HepG2 (cell line): ENCODE results near the gene B3GNT9. TPM values are rescaled to one million over a fixed set of nuclear protein-coding genes. Genes with fewer than 3 reads are reported as not detected.

Source experiments
- ARID3A ChIP-seq: IDR thresholded peaks from 2 replicates; pipeline ENCODE4 v1.6.1; 2012; ENCODE audit warnings: low read depth, low read length, improper control_type of control experiment
- CCDC6 ChIP-seq: sonication (generic); formaldehyde crosslinking; IDR thresholded peaks from 2 replicates; pipeline ENCODE4 v1.8.1; 2022; ENCODE audit warnings: mild to moderate bottlenecking, missing genetic modification reagents, moderate library complexity
- DMTF1 ChIP-seq: sonication (generic); formaldehyde crosslinking; IDR thresholded peaks from 2 replicates; pipeline ENCODE4 v1.4.0; 2020; ENCODE audit warnings: mild to moderate bottlenecking, missing genetic modification reagents
- DRAP1 ChIP-seq: IDR thresholded peaks from 2 replicates; pipeline ENCODE4 v1.6.1; 2016; ENCODE audit warnings: missing genetic modification reagents, missing compliant biosample characterization
- ETV6 ChIP-seq: sonication (generic); formaldehyde crosslinking; conservative IDR thresholded peaks from 2 replicates; pipeline ENCODE4 v1.4.0; 2020; ENCODE audit warnings: missing genetic modification reagents
- FOXP4 ChIP-seq: sonication (generic); formaldehyde crosslinking; IDR thresholded peaks from 2 replicates; pipeline ENCODE4 v1.4.0; 2020; ENCODE audit warnings: missing genetic modification reagents
- KLF15 ChIP-seq: sonication (generic); formaldehyde crosslinking; IDR thresholded peaks from 2 replicates; pipeline ENCODE4 v1.8.1; 2023; ENCODE audit warnings: borderline replicate concordance, mild to moderate bottlenecking, inconsistent platforms, missing genetic modification reagents, mixed read lengths
- NCOA2 ChIP-seq: sonication (generic); formaldehyde crosslinking; IDR thresholded peaks from 2 replicates; pipeline ENCODE4 v1.8.0; 2022; ENCODE audit warnings: inconsistent platforms
- NFATC3 ChIP-seq: sonication (generic); formaldehyde crosslinking; IDR thresholded peaks from 2 replicates; pipeline ENCODE4 v1.5.1; 2020; ENCODE audit warnings: mild to moderate bottlenecking, missing genetic modification reagents
- NFYC ChIP-seq: IDR thresholded peaks from 2 replicates; pipeline ENCODE4 v1.6.1; 2016; ENCODE audit warnings: missing genetic modification reagents, missing compliant biosample characterization
- NR0B2 ChIP-seq: sonication (generic); formaldehyde crosslinking; IDR thresholded peaks from 2 replicates; pipeline ENCODE4 v1.4.0; 2020; ENCODE audit warnings: mild to moderate bottlenecking, missing genetic modification reagents
- PAWR ChIP-seq: sonication (generic); formaldehyde crosslinking; IDR thresholded peaks from 2 replicates; pipeline ENCODE4 v1.4.0; 2020; ENCODE audit warnings: missing genetic modification reagents, mild to moderate bottlenecking, borderline replicate concordance
- PHB2 ChIP-seq: fragments of 450-650 bp; IDR thresholded peaks from 2 replicates; pipeline ENCODE4 v1.6.1; 2018; ENCODE audit not compliant: partially characterized antibody
- RBM39 ChIP-seq: fragments of 200-400 bp; formaldehyde crosslinking; IDR thresholded peaks from one replicate; pipeline ENCODE4 v1.6.1; 2018; ENCODE audit warnings: antibody characterized with exemption, mild to moderate bottlenecking, low read depth, low read length; ENCODE audit not compliant: poor library complexity, severe bottlenecking
- THAP8 ChIP-seq: sonication (generic); formaldehyde crosslinking; IDR thresholded peaks from 2 replicates; pipeline ENCODE4 v1.5.1; 2020; ENCODE audit warnings: missing genetic modification reagents, mild to moderate bottlenecking, borderline replicate concordance
- ZNF138 ChIP-seq: sonication (generic); formaldehyde crosslinking; IDR thresholded peaks from 2 replicates; pipeline ENCODE4 v1.5.0; 2020; ENCODE audit warnings: mild to moderate bottlenecking, low read depth, missing genetic modification reagents
- ZNF180 ChIP-seq: sonication (generic); formaldehyde crosslinking; IDR thresholded peaks from 2 replicates; pipeline ENCODE4 v1.4.0; 2020; ENCODE audit warnings: low read depth, missing genetic modification reagents, borderline replicate concordance
- ZNF513 ChIP-seq: sonication (generic); formaldehyde crosslinking; conservative IDR thresholded peaks from 2 replicates; pipeline ENCODE4 v1.5.0; 2020; ENCODE audit warnings: missing genetic modification reagents
- ZNF7 ChIP-seq: IDR thresholded peaks from 2 replicates; pipeline ENCODE4 v1.6.1; 2016; ENCODE audit warnings: missing biosample characterization, missing genetic modification reagents
- polyA plus RNA-seq, 8 experiments: library from polyadenylated mRNA; depleted of rRNA in 3 of 8; stranded (reverse) in 7 of 8; unstranded in 1 of 8; fragments of >200 nt; fragmentation: Illumina TruSeq in 4 of 8; extraction: Trizol in 4 of 8; gene quantifications; 2 replicates each; pipeline versions ENCODE4 v1.2.1 to v1.2.3, GENCODE V29; 2011 to 2016; ENCODE audit warnings: low read depth in 4 of 8, missing spikeins in 1 of 8, mixed read lengths in 1 of 8; ENCODE audit not compliant: insufficient read depth in 1 of 8
- total RNA-seq, 5 experiments: library from RNA; depleted of rRNA; stranded (reverse); fragments of >200 nt; fragmentation: Illumina TruSeq; extraction: Trizol; gene quantifications; 2 replicates each; pipeline ENCODE4 v1.2.3, GENCODE V29; 2016; ENCODE audit warnings: low read depth in 1 of 5

The B3GNT9 gene
- total and polyA plus RNA-seq, 2 of the 13 experiments (the other 11 are each of a cell fraction or from before 2014, with no cell fraction given) = 1.5 to 3.1 TPM

- TF ChIP-seq NFYC (CRISPR knock-in tag) = peak; percentile 27
- no peak for TF ChIP-seq PHB2
- 0 out of 2 replicates have a peak, but pooled peaks have one; percentile 15 for TF ChIP-seq KLF15 (CRISPR knock-in tag)
- TF ChIP-seq ZNF513 (CRISPR knock-in tag) = no peak
- peak; percentile 31 for TF ChIP-seq RBM39
- no peak for TF ChIP-seq ARID3A
- TF ChIP-seq DMTF1 (CRISPR knock-in tag) = no peak
- no peak for TF ChIP-seq ZNF180 (CRISPR knock-in tag)
- no peak for TF ChIP-seq NCOA2 (CRISPR knock-in tag)
- TF ChIP-seq ZNF138 (CRISPR knock-in tag) = no peak; the same call in 1 of the 2 replicates
- TF ChIP-seq ETV6 (CRISPR knock-in tag) = no peak
- TF ChIP-seq CCDC6 (CRISPR knock-in tag) = no peak
- no peak for TF ChIP-seq PAWR (CRISPR knock-in tag)
- TF ChIP-seq DRAP1 (CRISPR knock-in tag) = peak; percentile 11; the same call in 1 of the 2 replicates
- TF ChIP-seq FOXP4 (CRISPR knock-in tag) = no peak
- no peak for TF ChIP-seq ZNF7 (CRISPR knock-in tag)
- TF ChIP-seq NFATC3 (CRISPR knock-in tag) = no peak
- no peak for TF ChIP-seq NR0B2 (CRISPR knock-in tag)
- TF ChIP-seq THAP8 (CRISPR knock-in tag) = no peak
These were observed 19.6 kb upstream of the B3GNT9 start, which contains the start of gene NOL3 (continued) for GRCh38 chr16:67170168-67170948.
